ENCODE results near the gene RNPS1.
"Not testable (repeated sequence)": the region's sequence is repeated elsewhere in the genome, so short reads cannot be mapped to it uniquely, and the experiment has no call there.

The RNPS1 gene

GRCh38 chr16:2273931-2274330, 6.0 kb upstream of the RNPS1 start:
- no peak for TF ChIP-seq CTCF (IDR thresholded peaks at IDR 0.05; ENCODE audit: low read depth, low read length)
- Histone ChIP-seq H3K36me3 (peaks cover 30% of the 10 kb centered on the region), H3K27me3 (no peaks in the 10 kb centered on the region), H3K4me1 (no peaks in the 10 kb centered on the region), H3K4me3 (ENCODE audit: low read depth, low read length) (no peak overlapping the region), H3K9me3 (no peaks in the 10 kb centered on the region)
- no peak for DNase-seq

GRCh38 chr16:2273484-2273883, 5.6 kb upstream of the RNPS1 start:
- Histone ChIP-seq H3K4me3 (ENCODE audit: low read depth, low read length) (no peak overlapping the region), H3K9me3 (no peaks in the 10 kb centered on the region), H3K36me3 (peaks cover 25% of the 10 kb centered on the region), H3K27me3 (no peaks in the 10 kb centered on the region), H3K4me1 (no peaks in the 10 kb centered on the region)
- no peak for TF ChIP-seq CTCF (IDR thresholded peaks at IDR 0.05; ENCODE audit: low read depth, low read length)
- no peak for DNase-seq

GRCh38 chr16:2271848-2272461, 4.0 kb upstream of the RNPS1 start:
- H3K4me1 ChIP-seq, result no peaks in the 10 kb centered on the region
- peaks cover 11% of the 10 kb centered on the region for H3K36me3 ChIP-seq
- H3K27me3 ChIP-seq, result no peaks in the 10 kb centered on the region
- no peak for DNase-seq
- TF ChIP-seq CTCF (IDR thresholded peaks at IDR 0.05; ENCODE audit: low read depth, low read length), result no peak
- H3K9me3 ChIP-seq, result no peaks in the 10 kb centered on the region
- no peak overlapping the region for H3K4me3 ChIP-seq (ENCODE audit: low read depth, low read length)

- H3K36me3 ChIP-seq, result peaks cover 9% of the 10 kb centered on the region
- no peak overlapping the region for H3K4me3 ChIP-seq (ENCODE audit: low read depth, low read length)
- H3K4me1 ChIP-seq, result no peaks in the 10 kb centered on the region
- no peak for DNase-seq
- no peaks in the 10 kb centered on the region for H3K9me3 ChIP-seq
- H3K27me3 ChIP-seq, result no peaks in the 10 kb centered on the region
- TF ChIP-seq CTCF (IDR thresholded peaks at IDR 0.05; ENCODE audit: low read depth, low read length), result no peak
Measured at GRCh38 chr16:2270588-2271470, 2.9 kb upstream of the RNPS1 start.

- no peak overlapping the region for H3K4me3 ChIP-seq (ENCODE audit: low read depth, low read length)
- peaks cover 9% of the 10 kb centered on the region for H3K36me3 ChIP-seq
- H3K27me3 ChIP-seq, result no peaks in the 10 kb centered on the region
- H3K9me3 ChIP-seq, result no peaks in the 10 kb centered on the region
- H3K4me1 ChIP-seq, result no peaks in the 10 kb centered on the region
- no peak for DNase-seq
- no peak for TF ChIP-seq CTCF (IDR thresholded peaks at IDR 0.05; ENCODE audit: low read depth, low read length)
Measured at GRCh38 chr16:2270070-2270462, 2.1 kb upstream of the RNPS1 start.

GRCh38 chr16:2267505-2267912, 417 bp downstream of the RNPS1 start:
- Histone ChIP-seq H3K36me3 (peaks cover 35% of the 10 kb centered on the region), H3K4me3 (ENCODE audit: low read depth, low read length) (peak overlapping the region; percentile 79)
- H3K9me3 ChIP-seq, DNase-seq, H3K4me1 ChIP-seq, H3K27me3 ChIP-seq: not testable (repeated sequence)

GRCh38 chr16:2266887-2267286, 1.0 kb downstream of the RNPS1 start:
- not testable (repeated sequence) for H3K9me3 ChIP-seq, DNase-seq, H3K4me1 ChIP-seq, H3K27me3 ChIP-seq
- Histone ChIP-seq H3K4me3 (ENCODE audit: low read depth, low read length) (peak overlapping the region; percentile 79), H3K36me3 (peaks cover 41% of the 10 kb centered on the region)
